HepG2 (cell line): ENCODE data around the gene EXOC3. TPM values are rescaled to one million over a fixed set of nuclear protein-coding genes. Genes with fewer than 3 reads are reported as not detected.
A peak's percentile ranks its signal among the peaks of the same experiment; 100 is the strongest.

Experiments used
- AHR ChIP-seq: IDR thresholded peaks from 2 replicates; pipeline ENCODE4 v1.6.1; 2018; ENCODE audit warnings: missing genetic modification reagents, missing compliant biosample characterization
- FOXM1 ChIP-seq: sonication (generic); formaldehyde crosslinking; IDR thresholded peaks from 2 replicates; pipeline ENCODE4 v1.5.0; 2020; ENCODE audit warnings: missing genetic modification reagents
- GTF3A ChIP-seq: sonication (generic); formaldehyde crosslinking; conservative IDR thresholded peaks from 2 replicates; pipeline ENCODE4 v1.4.0; 2020; ENCODE audit warnings: mild to moderate bottlenecking, missing genetic modification reagents
- SMARCE1 ChIP-seq: fragments of 450-650 bp; IDR thresholded peaks from 2 replicates; pipeline ENCODE4 v1.6.1; 2017; ENCODE audit warnings: borderline replicate concordance
- SMYD3 ChIP-seq: sonication (generic); formaldehyde crosslinking; IDR thresholded peaks from 2 replicates; pipeline ENCODE4 v1.8.1; 2023; ENCODE audit warnings: mild to moderate bottlenecking, missing genetic modification reagents
- TEAD3 ChIP-seq: optimal IDR thresholded peaks from 2 replicates; pipeline ENCODE3; 2016; ENCODE audit warnings: borderline replicate concordance
- THYN1 ChIP-seq: sonication (generic); formaldehyde crosslinking; IDR thresholded peaks from 2 replicates; pipeline ENCODE4 v1.8.1; 2023; ENCODE audit warnings: low read depth, mild to moderate bottlenecking, moderate library complexity, missing genetic modification reagents, borderline replicate concordance
- ZBTB20 ChIP-seq: sonication (generic); formaldehyde crosslinking; IDR thresholded peaks from 2 replicates; pipeline ENCODE4 v1.8.1; 2023; ENCODE audit warnings: missing genetic modification reagents, low read depth, mild to moderate bottlenecking, borderline replicate concordance
- ZFP36 ChIP-seq: fragments of 150-350 bp; IDR thresholded peaks from 2 replicates; pipeline ENCODE4 v1.6.1; 2018; ENCODE audit warnings: borderline replicate concordance, low read length, low read depth; ENCODE audit not compliant: partially characterized antibody
- ZFP37 ChIP-seq: sonication (generic); formaldehyde crosslinking; IDR thresholded peaks from 2 replicates; pipeline ENCODE4 v1.4.0; 2020; ENCODE audit warnings: missing genetic modification reagents, borderline replicate concordance
- ZNF232 ChIP-seq: sonication (generic); formaldehyde crosslinking; IDR thresholded peaks from 2 replicates; pipeline ENCODE4 v1.4.0; 2020; ENCODE audit warnings: missing genetic modification reagents, borderline replicate concordance
- ZNF296 ChIP-seq: sonication (generic); formaldehyde crosslinking; conservative IDR thresholded peaks from 2 replicates; pipeline ENCODE4 v1.5.0; 2020; ENCODE audit warnings: mild to moderate bottlenecking, missing genetic modification reagents
- ZNF432 ChIP-seq: sonication (generic); formaldehyde crosslinking; IDR thresholded peaks from 2 replicates; pipeline ENCODE4 v1.5.0; 2020; ENCODE audit warnings: missing genetic modification reagents, mild to moderate bottlenecking, borderline replicate concordance
- ZNF572 ChIP-seq: sonication (generic); formaldehyde crosslinking; IDR thresholded peaks from 2 replicates; pipeline ENCODE4 v1.5.1; 2020; ENCODE audit warnings: mild to moderate bottlenecking, missing genetic modification reagents
- ZNF816 ChIP-seq: sonication (generic); formaldehyde crosslinking; IDR thresholded peaks from 2 replicates; pipeline ENCODE4 v1.8.0; 2022; ENCODE audit warnings: missing genetic modification reagents, mild to moderate bottlenecking, borderline replicate concordance
- ZNF850 ChIP-seq: sonication (generic); formaldehyde crosslinking; conservative IDR thresholded peaks from 2 replicates; pipeline ENCODE4 v1.9.0; 2021; ENCODE audit warnings: mild to moderate bottlenecking, missing genetic modification reagents
- polyA plus RNA-seq, 8 experiments: library from polyadenylated mRNA; depleted of rRNA in 3 of 8; stranded (reverse) in 7 of 8; unstranded in 1 of 8; fragments of >200 nt; fragmentation: Illumina TruSeq in 4 of 8; extraction: Trizol in 4 of 8; gene quantifications; 2 replicates each; pipeline versions ENCODE4 v1.2.1 to v1.2.3, GENCODE V29; 2011 to 2016; ENCODE audit warnings: low read depth in 4 of 8, missing spikeins in 1 of 8, mixed read lengths in 1 of 8; ENCODE audit not compliant: insufficient read depth in 1 of 8
- total RNA-seq, 5 experiments: library from RNA; depleted of rRNA; stranded (reverse); fragments of >200 nt; fragmentation: Illumina TruSeq; extraction: Trizol; gene quantifications; 2 replicates each; pipeline ENCODE4 v1.2.3, GENCODE V29; 2016; ENCODE audit warnings: low read depth in 1 of 5
- TF ChIP-seq, protein P1 (sequence below): sonication (generic); formaldehyde crosslinking; IDR thresholded peaks from 2 replicates; pipeline ENCODE4 v1.8.0; 2023; ENCODE audit warnings: mild to moderate bottlenecking, missing genetic modification reagents
- TF ChIP-seq, protein P2 (sequence below): sonication (generic); formaldehyde crosslinking; IDR thresholded peaks from 2 replicates; pipeline ENCODE4 v1.8.0; 2022; ENCODE audit warnings: mild to moderate bottlenecking, missing genetic modification reagents, borderline replicate concordance
- TF ChIP-seq, protein P3 (sequence below): sonication (generic); formaldehyde crosslinking; IDR thresholded peaks from 2 replicates; pipeline ENCODE4 v1.8.1; 2023; ENCODE audit warnings: mild to moderate bottlenecking, inconsistent platforms, moderate library complexity, missing genetic modification reagents, borderline replicate concordance
- TF ChIP-seq, protein P4 (sequence below): sonication (generic); formaldehyde crosslinking; IDR thresholded peaks from 2 replicates; pipeline ENCODE4 v1.4.0; 2020; ENCODE audit warnings: missing genetic modification reagents
- TF ChIP-seq, protein P5 (sequence below): sonication (generic); formaldehyde crosslinking; IDR thresholded peaks from 2 replicates; pipeline ENCODE4 v1.4.0; 2020; ENCODE audit warnings: missing genetic modification reagents, mild to moderate bottlenecking, borderline replicate concordance

The EXOC3 gene
- total and polyA plus RNA-seq, 2 of the 13 experiments (the other 11 are each of a cell fraction or from before 2014, with no cell fraction given): 9.2 to 20.5 TPM

DNA sequence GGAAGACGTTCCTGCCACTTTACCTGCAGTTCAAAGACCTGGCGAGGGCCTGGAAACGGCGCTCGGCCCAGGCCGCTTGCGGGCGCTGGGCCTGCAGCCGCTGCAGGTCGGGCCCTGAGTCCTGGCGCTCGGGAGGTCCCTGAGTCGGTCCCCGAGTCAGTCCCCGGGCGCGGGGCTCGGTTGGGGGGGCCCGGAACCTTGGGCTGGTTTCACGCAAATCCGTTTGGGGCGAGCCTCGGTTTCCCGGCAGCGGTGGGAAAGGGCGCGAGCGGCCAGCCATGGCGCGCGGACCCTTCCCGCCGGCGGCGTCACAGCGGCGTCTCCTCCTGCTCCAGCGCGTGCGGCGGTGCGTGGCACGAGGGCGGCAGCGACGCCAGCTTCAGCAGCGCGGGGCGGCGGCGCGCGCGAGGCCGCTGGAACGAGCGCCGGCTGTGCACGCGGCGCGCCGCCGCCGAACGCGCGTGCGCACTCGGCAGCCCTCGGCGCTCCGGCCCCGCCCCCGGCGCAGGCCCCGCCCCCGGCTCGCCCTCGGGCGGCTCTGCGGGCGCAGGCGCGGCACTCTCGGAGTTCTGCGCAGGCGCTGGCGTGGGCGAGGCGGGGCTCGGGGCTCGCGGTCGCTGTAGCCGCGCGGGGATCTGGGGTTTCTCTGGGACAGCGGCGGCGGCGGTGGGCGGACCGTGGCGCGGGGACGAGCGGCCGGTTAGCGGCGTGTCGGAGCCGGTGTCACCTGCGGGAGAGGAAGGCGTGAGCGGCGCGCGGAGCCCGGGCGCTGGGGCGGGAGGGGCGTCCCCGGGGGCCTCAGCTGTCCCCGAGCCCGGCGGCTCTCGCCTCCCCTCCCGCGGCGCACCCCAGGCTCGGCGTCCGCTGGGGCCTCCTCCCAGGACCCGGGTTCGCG is 29.9 kb downstream of the EXOC3 start (continued):
- no peak for TF ChIP-seq ZNF572
- no peak for TF ChIP-seq TEAD3 (CRISPR knock-in tag)
- TF ChIP-seq SMYD3 (CRISPR knock-in tag): no peak
- 0 out of 2 replicates have a peak, but pooled peaks have one; percentile 53 for TF ChIP-seq AHR
- TF ChIP-seq FOXM1 (CRISPR knock-in tag): peak; percentile 81; the same call in 1 of the 2 replicates
- TF ChIP-seq, protein P1, sequence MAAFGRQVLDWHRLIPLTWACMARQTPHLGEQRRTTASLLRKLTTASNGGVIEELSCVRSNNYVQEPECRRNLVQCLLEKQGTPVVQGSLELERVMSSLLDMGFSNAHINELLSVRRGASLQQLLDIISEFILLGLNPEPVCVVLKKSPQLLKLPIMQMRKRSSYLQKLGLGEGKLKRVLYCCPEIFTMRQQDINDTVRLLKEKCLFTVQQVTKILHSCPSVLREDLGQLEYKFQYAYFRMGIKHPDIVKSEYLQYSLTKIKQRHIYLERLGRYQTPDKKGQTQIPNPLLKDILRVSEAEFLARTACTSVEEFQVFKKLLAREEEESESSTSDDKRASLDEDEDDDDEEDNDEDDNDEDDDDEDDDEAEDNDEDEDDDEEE: peak; percentile 97
- peak; percentile 85; the same call in 1 of the 2 replicates for TF ChIP-seq ZNF232 (CRISPR knock-in tag)
- TF ChIP-seq ZFP36: no peak
- TF ChIP-seq THYN1: no peak
- no peak; the same call in 1 of the 2 replicates for TF ChIP-seq ZBTB20 (CRISPR knock-in tag)
- TF ChIP-seq, protein P2, sequence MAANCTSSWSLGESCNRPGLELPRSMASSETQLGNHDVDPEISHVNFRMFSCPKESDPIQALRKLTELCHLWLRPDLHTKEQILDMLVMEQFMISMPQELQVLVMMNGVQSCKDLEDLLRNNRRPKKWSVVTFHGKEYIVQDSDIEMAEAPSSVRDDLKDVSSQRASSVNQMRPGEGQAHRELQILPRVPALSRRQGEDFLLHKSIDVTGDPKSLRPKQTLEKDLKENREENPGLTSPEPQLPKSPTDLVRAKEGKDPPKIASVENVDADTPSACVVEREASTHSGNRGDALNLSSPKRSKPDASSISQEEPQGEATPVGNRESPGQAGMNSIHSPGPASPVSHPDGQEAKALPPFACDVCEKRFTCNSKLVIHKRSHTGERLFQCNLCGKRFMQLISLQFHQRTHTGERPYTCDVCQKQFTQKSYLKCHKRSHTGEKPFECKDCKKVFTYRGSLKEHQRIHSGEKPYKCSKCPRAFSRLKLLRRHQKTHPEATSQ: no peak
- no peak for TF ChIP-seq ZNF850 (CRISPR knock-in tag)
- no peak for TF ChIP-seq ZNF296 (CRISPR knock-in tag)
- no peak for TF ChIP-seq GTF3A (CRISPR knock-in tag)
- TF ChIP-seq, protein P3, sequence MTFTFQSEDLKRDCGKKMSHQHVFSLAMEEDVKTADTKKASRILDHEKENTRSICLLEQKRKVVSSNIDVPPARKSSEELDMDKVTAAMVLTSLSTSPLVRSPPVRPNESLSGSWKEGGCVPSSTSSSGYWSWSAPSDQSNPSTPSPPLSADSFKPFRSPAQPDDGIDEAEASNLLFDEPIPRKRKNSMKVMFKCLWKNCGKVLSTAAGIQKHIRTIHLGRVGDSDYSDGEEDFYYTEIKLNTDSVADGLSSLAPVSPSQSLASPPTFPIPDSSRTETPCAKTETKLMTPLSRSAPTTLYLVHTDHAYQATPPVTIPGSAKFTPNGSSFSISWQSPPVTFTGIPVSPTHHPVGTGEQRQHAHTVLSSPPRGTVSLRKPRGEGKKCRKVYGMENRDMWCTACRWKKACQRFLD (CRISPR knock-in tag): peak; percentile 74; the same call in 1 of the 2 replicates
- TF ChIP-seq, protein P4, sequence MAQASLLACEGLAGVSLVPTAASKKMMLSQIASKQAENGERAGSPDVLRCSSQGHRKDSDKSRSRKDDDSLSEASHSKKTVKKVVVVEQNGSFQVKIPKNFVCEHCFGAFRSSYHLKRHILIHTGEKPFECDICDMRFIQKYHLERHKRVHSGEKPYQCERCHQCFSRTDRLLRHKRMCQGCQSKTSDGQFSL (CRISPR knock-in tag): peak; percentile 79; the same call in 1 of the 2 replicates
- TF ChIP-seq, protein P5, sequence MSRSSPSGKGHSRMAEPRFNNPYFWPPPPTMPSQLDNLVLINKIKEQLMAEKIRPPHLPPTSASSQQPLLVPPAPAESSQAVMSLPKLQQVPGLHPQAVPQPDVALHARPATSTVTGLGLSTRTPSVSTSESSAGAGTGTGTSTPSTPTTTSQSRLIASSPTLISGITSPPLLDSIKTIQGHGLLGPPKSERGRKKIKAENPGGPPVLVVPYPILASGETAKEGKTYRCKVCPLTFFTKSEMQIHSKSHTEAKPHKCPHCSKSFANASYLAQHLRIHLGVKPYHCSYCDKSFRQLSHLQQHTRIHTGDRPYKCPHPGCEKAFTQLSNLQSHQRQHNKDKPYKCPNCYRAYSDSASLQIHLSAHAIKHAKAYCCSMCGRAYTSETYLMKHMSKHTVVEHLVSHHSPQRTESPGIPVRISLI (CRISPR knock-in tag): no peak
- TF ChIP-seq ZNF432 (CRISPR knock-in tag): no peak
- no peak for TF ChIP-seq SMARCE1
- TF ChIP-seq ZNF816 (CRISPR knock-in tag): no peak; the same call in 1 of the 2 replicates
- no peak for TF ChIP-seq ZFP37
